B cell (primary cell): Measurements from ENCODE around the gene ZBTB33.

ENCODE experiments used
- EZH2 ChIP-seq: IDR thresholded peaks from 2 replicates; pipeline ENCODE4 v1.6.1; 2012; ENCODE audit warnings: borderline replicate concordance, low read depth, mild to moderate bottlenecking, moderate library complexity, low read length; ENCODE audit not compliant: insufficient read depth, poor library complexity, severe bottlenecking
- TF ChIP-seq, protein P1 (sequence below): fragments of 200-600 bp; IDR thresholded peaks from one replicate; pipeline ENCODE4 v1.8.0; 2022; ENCODE audit warnings: antibody characterized with exemption, mild to moderate bottlenecking

DNA sequence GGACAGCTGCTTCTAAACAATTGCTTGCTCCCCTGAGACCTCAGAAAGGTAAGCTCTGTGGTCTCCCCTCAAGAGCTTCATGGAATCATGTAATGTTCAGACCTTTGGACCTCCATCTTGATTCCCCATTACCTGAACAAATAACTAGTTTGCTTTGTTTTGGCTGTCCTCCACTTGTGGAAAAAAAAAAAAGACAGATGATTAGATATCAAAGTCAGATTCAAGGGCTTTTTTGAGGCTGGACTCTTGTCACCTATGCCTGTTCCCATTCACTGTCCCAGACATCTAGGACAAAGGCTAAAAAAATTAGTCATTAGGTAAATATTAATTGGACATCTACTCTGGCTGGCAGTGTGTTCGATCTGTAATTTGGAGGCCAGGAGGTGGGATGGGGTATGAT lies 47.3 kb downstream of the ZBTB33 start:
- TF ChIP-seq, protein P1, sequence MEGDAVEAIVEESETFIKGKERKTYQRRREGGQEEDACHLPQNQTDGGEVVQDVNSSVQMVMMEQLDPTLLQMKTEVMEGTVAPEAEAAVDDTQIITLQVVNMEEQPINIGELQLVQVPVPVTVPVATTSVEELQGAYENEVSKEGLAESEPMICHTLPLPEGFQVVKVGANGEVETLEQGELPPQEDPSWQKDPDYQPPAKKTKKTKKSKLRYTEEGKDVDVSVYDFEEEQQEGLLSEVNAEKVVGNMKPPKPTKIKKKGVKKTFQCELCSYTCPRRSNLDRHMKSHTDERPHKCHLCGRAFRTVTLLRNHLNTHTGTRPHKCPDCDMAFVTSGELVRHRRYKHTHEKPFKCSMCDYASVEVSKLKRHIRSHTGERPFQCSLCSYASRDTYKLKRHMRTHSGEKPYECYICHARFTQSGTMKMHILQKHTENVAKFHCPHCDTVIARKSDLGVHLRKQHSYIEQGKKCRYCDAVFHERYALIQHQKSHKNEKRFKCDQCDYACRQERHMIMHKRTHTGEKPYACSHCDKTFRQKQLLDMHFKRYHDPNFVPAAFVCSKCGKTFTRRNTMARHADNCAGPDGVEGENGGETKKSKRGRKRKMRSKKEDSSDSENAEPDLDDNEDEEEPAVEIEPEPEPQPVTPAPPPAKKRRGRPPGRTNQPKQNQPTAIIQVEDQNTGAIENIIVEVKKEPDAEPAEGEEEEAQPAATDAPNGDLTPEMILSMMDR = no peak
- TF ChIP-seq EZH2 = no peak
